AG09309 (cell line): ENCODE measurements around the gene ZSCAN12.

Experiments used
- DNase-seq: peaks from one replicate; pipeline ENCODE4 v3.0.0-alpha.2; 2010; ENCODE audit warnings: low read depth
- H3K4me3 ChIP-seq: 2 replicates; pipeline ENCODE4 v1.5.1; 2011; ENCODE audit warnings: mild to moderate bottlenecking, low read depth, low read length, moderate library complexity; ENCODE audit not compliant: control insufficient read depth
- TF ChIP-seq, protein P1 (sequence below): IDR thresholded peaks from 2 replicates; pipeline ENCODE4 v1.5.1; 2011; ENCODE audit warnings: mild to moderate bottlenecking, low read depth, low read length, inconsistent platforms; ENCODE audit not compliant: insufficient read depth, control insufficient read depth; ENCODE audit errors: missing control alignments

The ZSCAN12 gene

DNA sequence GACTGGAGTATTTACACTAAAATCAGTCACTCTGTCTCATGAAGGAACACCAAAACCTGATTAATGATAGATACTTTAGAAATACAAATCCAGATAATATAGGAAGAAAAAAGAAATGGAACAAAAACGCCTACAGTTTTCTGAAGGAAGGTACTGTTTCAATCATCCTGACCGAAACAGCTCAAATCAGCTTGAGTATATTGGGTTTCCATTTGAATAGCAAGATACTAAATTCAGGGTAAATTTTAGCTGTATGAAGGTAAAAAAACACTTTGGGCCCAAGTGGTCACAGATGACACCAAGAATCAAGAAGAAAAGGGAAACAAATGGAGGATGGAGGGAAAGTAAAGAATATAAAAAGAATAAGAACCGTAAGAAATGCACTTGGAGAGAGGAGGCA lies 36.9 kb upstream of the ZSCAN12 start:
- H3K4me3 ChIP-seq, result no peak overlapping the region
- TF ChIP-seq, protein P1, sequence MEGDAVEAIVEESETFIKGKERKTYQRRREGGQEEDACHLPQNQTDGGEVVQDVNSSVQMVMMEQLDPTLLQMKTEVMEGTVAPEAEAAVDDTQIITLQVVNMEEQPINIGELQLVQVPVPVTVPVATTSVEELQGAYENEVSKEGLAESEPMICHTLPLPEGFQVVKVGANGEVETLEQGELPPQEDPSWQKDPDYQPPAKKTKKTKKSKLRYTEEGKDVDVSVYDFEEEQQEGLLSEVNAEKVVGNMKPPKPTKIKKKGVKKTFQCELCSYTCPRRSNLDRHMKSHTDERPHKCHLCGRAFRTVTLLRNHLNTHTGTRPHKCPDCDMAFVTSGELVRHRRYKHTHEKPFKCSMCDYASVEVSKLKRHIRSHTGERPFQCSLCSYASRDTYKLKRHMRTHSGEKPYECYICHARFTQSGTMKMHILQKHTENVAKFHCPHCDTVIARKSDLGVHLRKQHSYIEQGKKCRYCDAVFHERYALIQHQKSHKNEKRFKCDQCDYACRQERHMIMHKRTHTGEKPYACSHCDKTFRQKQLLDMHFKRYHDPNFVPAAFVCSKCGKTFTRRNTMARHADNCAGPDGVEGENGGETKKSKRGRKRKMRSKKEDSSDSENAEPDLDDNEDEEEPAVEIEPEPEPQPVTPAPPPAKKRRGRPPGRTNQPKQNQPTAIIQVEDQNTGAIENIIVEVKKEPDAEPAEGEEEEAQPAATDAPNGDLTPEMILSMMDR, result no peak
- DNase-seq, result no peak

DNA sequence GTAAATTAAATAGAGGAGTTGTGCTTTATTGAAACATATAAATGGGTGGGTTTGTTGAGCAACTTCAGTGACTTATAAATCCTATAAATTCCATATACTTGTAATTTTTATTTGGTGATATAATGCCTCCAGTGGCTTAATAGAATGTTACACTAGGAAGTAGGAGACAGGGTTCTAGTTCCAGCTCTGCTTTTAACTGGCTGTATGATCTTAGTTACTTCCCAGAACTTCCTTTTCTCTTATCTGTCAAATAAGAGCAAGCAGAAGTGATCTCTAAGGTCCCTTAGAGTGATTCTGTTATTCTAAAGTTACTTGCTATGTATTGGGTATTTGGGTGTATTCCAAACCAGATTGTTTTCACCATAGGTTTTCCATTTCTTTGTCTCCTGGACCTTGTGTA lies 33.6 kb upstream of the ZSCAN12 start:
- TF ChIP-seq, protein P1, result no peak
- H3K4me3 ChIP-seq, result no peak overlapping the region
- DNase-seq, result no peak

DNA sequence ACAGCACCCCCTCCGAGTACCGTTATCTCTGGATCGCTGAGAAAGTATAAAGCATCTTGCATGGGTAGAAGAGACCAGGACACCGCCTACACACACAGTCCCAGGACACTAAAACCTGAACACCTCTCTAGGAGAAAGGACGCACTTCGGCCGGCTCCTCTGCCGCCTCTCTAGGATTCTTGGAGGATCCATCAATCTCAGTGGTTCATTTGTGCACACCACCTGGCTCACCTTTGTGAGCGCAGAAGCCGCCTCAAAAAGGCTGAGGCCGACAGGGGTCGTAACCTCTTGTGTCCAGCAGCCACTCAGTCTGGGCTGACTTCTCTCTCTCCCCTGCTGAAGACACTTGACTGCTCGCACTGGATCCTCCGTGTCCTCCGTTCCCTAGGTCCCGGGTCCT lies 30.2 kb upstream of the ZSCAN12 start:
- TF ChIP-seq, protein P1, result no peak
- DNase-seq, result no peak
- H3K4me3 ChIP-seq, result no peak overlapping the region

DNA sequence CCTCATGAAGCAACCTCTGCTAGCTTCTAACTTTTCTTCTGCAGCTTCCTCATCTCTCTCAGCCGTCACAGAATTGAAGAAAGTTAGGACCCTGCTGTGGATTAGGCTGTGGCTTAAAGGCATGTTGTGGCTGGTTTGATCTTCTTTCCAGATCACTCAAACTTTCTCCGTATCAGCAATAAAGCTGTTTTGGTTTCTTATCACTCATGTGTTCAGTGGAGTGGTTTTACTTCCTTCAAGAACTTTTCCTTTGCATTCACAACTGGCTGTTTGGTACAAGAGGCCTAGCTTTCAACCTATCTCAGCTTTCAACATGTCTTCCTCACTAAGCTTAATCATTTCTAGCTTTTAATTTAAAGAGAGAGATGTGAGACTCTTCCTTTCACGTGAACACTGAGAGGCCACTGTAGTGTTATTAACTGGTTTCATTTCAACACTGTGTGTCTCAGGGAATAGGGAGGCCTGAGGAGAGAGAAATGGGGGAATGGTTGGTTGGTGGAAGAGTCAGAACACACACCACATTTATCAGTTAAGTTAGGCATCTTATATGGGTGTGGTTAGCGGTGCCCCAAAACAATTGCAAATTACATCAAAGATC lies 26.5 kb upstream of the ZSCAN12 start:
- TF ChIP-seq, protein P1, result no peak
- H3K4me3 ChIP-seq, result no peak overlapping the region
- no peak for DNase-seq

DNA sequence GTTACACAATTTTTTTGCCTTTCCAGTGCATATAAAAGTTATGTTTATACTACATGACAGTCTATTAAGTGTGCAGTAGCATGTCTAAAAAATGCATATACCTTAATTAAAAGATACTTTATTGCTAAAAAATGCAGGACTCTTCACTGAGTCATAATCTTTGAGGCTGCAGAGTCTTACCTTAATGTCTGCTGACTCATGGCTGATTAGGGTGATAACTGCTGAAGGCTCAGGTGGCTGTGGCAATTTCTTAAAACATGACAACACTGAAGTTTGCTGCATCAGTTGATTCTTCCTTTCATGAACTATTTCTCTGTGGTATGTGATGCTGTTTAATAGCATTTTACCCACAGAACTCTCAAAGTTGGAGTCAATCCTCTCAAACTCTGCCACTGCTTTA lies 24.6 kb upstream of the ZSCAN12 start:
- no peak overlapping the region for H3K4me3 ChIP-seq
- no peak for DNase-seq
- TF ChIP-seq, protein P1, result no peak

DNA sequence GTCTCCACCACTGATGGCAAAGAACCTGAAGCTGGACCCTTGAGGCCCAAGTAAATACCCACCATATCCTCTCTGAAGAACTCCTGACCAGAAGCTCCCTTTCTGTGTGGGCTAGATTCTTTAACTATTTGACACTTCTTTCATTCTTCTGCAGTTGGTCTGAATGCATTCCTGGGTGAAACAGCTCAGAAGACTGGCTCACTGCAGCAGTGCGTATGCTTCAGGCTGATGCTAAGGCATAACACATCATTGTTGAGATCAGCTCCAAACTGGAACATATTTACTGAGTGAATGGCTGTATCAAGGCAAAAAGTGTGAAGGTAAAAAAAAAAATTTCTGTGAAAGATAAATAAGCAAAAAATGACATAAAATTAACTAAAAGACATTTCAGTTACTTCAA lies 24.0 kb upstream of the ZSCAN12 start:
- no peak overlapping the region for H3K4me3 ChIP-seq
- TF ChIP-seq, protein P1, result no peak
- DNase-seq, result no peak

DNA sequence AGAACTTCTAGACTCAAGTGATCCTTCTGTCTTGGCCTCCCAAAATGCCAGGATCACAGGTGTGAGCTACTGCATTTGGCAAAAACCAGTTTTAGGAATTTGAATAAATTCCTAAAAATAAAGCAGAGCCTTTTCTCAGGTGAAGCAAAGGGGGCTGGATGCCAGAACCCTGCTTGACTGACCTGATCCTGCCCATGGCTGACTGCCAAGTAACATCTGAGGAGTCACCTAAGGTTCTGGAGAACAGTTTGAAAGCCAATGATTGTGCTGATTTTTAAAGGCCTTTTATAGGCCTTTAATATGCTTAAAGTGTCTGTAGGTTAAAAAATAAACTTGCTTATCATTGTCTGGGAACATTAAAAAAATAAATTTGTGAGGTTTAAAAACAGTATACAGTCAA lies 14.1 kb upstream of the ZSCAN12 start:
- no peak overlapping the region for H3K4me3 ChIP-seq
- DNase-seq, result no peak
- TF ChIP-seq, protein P1, result no peak
